ENCODE measurements around the gene TMEM95. TPM values are rescaled to one million over a fixed set of nuclear protein-coding genes. Genes with fewer than 3 reads are reported as not detected.
A peak's percentile ranks its signal among the peaks of the same experiment; 100 is the strongest.

Gene TMEM95
- total and polyA plus RNA-seq, 7 donors: not detected

DNA sequence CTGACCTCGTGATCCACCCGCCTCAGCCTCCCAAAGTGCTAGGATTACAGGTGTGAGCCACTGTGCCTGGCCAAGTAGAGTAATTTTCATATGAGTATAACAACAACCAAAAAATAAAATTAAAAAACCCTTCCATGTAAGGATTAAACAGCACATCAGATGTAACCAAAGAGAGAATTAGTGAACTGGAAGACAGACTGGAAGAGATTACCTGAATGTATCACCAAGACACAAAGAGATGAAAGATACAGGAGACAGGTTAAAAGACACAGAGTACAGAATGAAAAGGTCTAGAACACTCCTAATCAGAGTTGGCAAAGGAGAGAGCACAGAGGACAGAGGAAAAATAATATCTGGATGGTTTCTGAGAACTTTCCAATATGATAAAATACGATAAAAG, 24.2 kb downstream of the TMEM95 start:
- Histone ChIP-seq H3K4me1 (peaks cover 24% of the 10 kb centered on the region), H3K36me3 (ENCODE audit: insufficient read depth in 1 of 2, low read depth in 1 of 2) (no peaks in the 10 kb centered on the region), H3K27ac (no peak overlapping the region), H3K4me3 (no peak overlapping the region), H3K9me3 (no peaks in the 10 kb centered on the region), H3K27me3 (ENCODE audit: insufficient read depth in 3 of 3, low read length in 2 of 3) (peaks cover 0 to 2% (median 0%) of the 10 kb centered on the region in 3 donors)
- DNase-seq (no peak), ATAC-seq (no peak)
- TF ChIP-seq, protein P1, sequence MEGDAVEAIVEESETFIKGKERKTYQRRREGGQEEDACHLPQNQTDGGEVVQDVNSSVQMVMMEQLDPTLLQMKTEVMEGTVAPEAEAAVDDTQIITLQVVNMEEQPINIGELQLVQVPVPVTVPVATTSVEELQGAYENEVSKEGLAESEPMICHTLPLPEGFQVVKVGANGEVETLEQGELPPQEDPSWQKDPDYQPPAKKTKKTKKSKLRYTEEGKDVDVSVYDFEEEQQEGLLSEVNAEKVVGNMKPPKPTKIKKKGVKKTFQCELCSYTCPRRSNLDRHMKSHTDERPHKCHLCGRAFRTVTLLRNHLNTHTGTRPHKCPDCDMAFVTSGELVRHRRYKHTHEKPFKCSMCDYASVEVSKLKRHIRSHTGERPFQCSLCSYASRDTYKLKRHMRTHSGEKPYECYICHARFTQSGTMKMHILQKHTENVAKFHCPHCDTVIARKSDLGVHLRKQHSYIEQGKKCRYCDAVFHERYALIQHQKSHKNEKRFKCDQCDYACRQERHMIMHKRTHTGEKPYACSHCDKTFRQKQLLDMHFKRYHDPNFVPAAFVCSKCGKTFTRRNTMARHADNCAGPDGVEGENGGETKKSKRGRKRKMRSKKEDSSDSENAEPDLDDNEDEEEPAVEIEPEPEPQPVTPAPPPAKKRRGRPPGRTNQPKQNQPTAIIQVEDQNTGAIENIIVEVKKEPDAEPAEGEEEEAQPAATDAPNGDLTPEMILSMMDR (IDR thresholded peaks at IDR 0.05): no peak
- intact Hi-C loops (cut with DNase I): no loop called here
- 95 to 97% (median 97%) methylated on average over 3 of the region's 3 CpGs for WGBS, 3 donors

DNA sequence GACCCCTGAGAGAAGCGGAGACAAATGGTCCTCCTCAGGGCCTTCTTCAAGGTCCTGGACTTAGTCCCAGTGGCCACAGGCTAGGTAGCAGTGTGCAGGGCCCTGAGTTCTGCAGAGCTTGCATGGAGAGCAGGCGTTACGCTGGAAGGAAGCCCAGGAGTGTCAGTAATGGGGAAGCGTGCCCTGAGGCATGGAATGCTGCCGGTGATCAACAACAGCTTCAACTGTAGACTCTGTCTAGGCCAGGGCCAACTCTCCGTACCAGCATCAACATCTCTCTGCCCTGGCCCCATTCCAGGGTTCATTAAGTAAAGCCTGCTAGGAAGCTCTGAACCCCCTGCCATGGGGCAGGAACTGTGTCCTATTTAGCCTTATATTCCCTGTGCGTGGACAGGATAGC, 25.4 kb downstream of the TMEM95 start:
- peaks cover 0 to 2% (median 0%) of the 10 kb centered on the region in 3 donors for H3K27me3 ChIP-seq (ENCODE audit: insufficient read depth in 3 of 3, low read length in 2 of 3)
- TF ChIP-seq, protein P1 (IDR thresholded peaks at IDR 0.05): no peak
- peak; percentile 38 to 83 for DNase-seq
- peak overlapping the region; percentile 71 for H3K4me3 ChIP-seq
- peak overlapping the region; percentile 82 for H3K27ac ChIP-seq
- peak; percentile 55 to 94 (median 91) for ATAC-seq
- WGBS, 3 donors: 12 to 15% (median 13%) methylated on average over 7 of the region's 7 CpGs
- intact Hi-C loops (cut with DNase I): no loop called here
- no peaks in the 10 kb centered on the region for H3K9me3 ChIP-seq
- H3K4me1 ChIP-seq: peaks cover 24% of the 10 kb centered on the region
- peaks cover 0 to 7% of the 10 kb centered on the region in 2 donors for H3K36me3 ChIP-seq (ENCODE audit: insufficient read depth in 1 of 2, low read depth in 1 of 2)

DNA sequence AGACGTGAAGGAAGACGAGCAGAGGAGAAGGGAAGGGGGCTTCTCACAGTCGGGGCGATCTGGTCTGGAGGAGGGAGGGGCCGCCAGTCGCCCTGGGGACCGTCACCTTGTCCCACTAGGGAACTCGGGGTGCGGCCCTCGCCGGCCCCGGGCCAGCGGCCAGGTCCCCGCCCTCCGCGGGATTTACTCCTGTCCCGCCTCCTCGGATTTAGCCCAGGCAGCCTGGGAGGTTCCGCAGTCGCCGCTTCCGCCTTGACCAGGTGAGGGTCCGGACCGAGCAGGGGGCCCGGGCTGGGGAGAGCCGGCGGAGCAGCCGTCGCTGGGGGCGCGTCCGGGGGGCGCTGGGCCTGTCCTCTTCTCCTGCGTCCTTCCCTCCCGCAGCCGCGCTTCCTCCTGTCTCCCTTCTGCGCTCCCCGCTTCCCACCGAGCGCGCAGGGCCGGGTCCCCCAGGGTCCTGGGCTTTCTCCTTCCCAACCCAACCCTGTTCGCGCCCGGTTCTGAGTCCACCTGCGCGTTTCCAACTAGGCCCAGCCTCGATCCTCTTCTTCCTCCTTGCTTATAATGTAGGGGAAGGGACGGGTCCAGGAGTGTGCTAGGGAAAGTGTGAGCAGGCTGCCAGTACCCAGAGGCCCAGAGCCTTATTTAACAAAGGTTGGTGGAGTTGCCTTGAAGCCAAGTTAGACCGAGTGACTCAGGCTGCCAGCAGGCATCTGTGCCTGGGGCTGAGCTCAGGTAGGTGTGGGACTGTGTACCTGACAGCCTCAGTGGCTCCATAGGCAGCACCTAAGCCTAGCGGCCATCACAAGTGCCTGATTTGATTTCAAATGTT, 26.1 kb downstream of the TMEM95 start, which contains the start of gene TNK1:
TSS of gene TNK1 (plus strand) at position 235 of the 829 bp plus-strand sequence. CDS start 1,838 bp downstream, outside the sequence.
- WGBS, 3 donors: 6 to 10% (median 9%) methylated on average over 30 to 52 of the region's 52 CpGs

DNA sequence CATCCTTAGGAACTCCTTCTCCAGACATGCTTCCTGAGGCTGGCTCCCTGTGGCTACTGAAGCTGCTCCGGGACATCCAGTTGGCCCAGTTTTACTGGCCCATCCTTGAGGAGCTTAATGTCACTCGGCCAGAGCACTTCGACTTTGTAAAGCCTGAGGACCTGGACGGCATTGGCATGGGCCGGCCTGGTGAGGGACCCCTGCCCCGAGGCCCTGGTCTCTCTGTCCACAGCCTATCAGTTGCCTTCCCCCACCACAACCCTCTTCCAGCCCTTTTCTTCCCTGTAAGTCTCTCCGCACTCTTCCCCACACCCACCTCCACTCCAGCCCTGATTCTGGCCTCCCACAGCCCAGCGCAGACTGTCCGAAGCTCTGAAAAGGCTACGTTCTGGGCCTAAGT, 27.9 kb downstream of the TMEM95 start:
- no peak for ATAC-seq
- Histone ChIP-seq H3K4me1 (peaks cover 24% of the 10 kb centered on the region), H3K9me3 (no peaks in the 10 kb centered on the region), H3K4me3 (no peak overlapping the region), H3K27me3 (ENCODE audit: insufficient read depth in 3 of 3, low read length in 2 of 3) (peaks cover 0 to 2% (median 0%) of the 10 kb centered on the region in 3 donors), H3K36me3 (ENCODE audit: insufficient read depth in 1 of 2, low read depth in 1 of 2) (peaks cover 0 to 17% of the 10 kb centered on the region in 2 donors), H3K27ac (no peak overlapping the region)
- WGBS, 3 donors: 82 to 87% (median 87%) methylated on average over 10 of the region's 10 CpGs
- TF ChIP-seq, protein P1 (IDR thresholded peaks at IDR 0.05): no peak
- intact Hi-C loops (cut with DNase I): no loop called here
- DNase-seq: no peak

More for the DNA sequence above, 26.1 kb downstream of the TMEM95 start, which contains the start of gene TNK1:
- DNase-seq (peak; percentile 32 to 67), ATAC-seq (peak; percentile 40 to 80 (median 73))
- H3K27ac ChIP-seq: peak within 1 kb of the TSS; percentile 82
- H3K27me3 ChIP-seq (ENCODE audit: insufficient read depth in 3 of 3, low read length in 2 of 3): peaks cover 0 to 2% (median 0%) of the 10 kb centered on the region in 3 donors
- H3K4me1 ChIP-seq: peaks cover 24% of the 10 kb centered on the region
- no peaks in the 10 kb centered on the region for H3K9me3 ChIP-seq
- intact Hi-C loops (cut with DNase I): no loop called here
- H3K36me3 ChIP-seq (ENCODE audit: insufficient read depth in 1 of 2, low read depth in 1 of 2): peaks cover 0 to 7% of the 10 kb centered on the region in 2 donors
- H3K4me3 ChIP-seq: peak within 1 kb of the TSS; percentile 71
- TF ChIP-seq, protein P1 (IDR thresholded peaks at IDR 0.05): no peak

Measured in psoas muscle (tissue), 8 donors.